Breast epithelium (tissue), 4 donors: ENCODE data around the gene FAF1. TPM values are rescaled to one million over a fixed set of nuclear protein-coding genes. Genes with fewer than 3 reads are reported as not detected.
"Not testable (repeated sequence)": the region's sequence is repeated elsewhere in the genome, so short reads cannot be mapped to it uniquely, and the experiment has no call there.

Experiments
- DNase-seq, 2 donors: peaks; one replicate each; pipeline ENCODE4 v3.0.0-alpha.2; 2019; ENCODE audit warnings: low spot score in 2 of 2
- H3K27ac ChIP-seq, 2 donors: fragments of 200-600 bp; sonication (generic) in 1 of 2; one replicate each; pipeline ENCODE4 v1.5.1; 2016 to 2019; ENCODE audit warnings: mild to moderate bottlenecking in 1 of 2
- H3K27me3 ChIP-seq, 2 donors: fragments of 200-600 bp; sonication (generic) in 1 of 2; one replicate each; pipeline versions ENCODE4 v1.5.1 to v1.6.0; 2017 to 2019; ENCODE audit warnings: control low read depth in 1 of 2, mild to moderate bottlenecking in 1 of 2
- H3K36me3 ChIP-seq: fragments of 200-600 bp; one replicate; pipeline ENCODE4 v1.5.1; 2019
- H3K4me1 ChIP-seq, 2 donors: fragments of 200-600 bp; sonication (generic); one replicate each; pipeline ENCODE4 v1.5.1; 2016 to 2019; ENCODE audit warnings: control low read depth in 1 of 2
- H3K4me3 ChIP-seq, 3 donors: fragments of 200-600 bp; sonication (generic); 1 replicate in 2 of 3; 2 replicates in 1 of 3; pipeline ENCODE4 v1.5.1; 2016 to 2019; ENCODE audit warnings: mild to moderate bottlenecking in 3 of 3, moderate library complexity in 2 of 3
- H3K9me3 ChIP-seq, 2 donors: fragments of 200-600 bp; sonication (generic) in 1 of 2; one replicate each; pipeline ENCODE4 v1.5.1; 2016 to 2019; ENCODE audit warnings: control low read depth in 1 of 2
- POLR2A ChIP-seq: fragments of 450-650 bp; IDR thresholded peaks from one replicate; pipeline ENCODE4 v1.6.1; 2016; ENCODE audit warnings: antibody characterized with exemption, mild to moderate bottlenecking, moderate library complexity
- POLR2AphosphoS5 ChIP-seq, 3 donors: sonication (generic); formaldehyde crosslinking; IDR thresholded peaks; one replicate each; pipeline ENCODE4 v1.6.1; 2017; ENCODE audit warnings: antibody characterized with exemption in 3 of 3
- intact Hi-C: fragments of 100-400 bp; cut with DNase I; formaldehyde crosslinking; loops from one replicate; pipeline ENCODE4 v1.15.1; 2023; ENCODE audit warnings: low total_unique reads
- total RNA-seq, 3 donors: library from RNA; depleted of rRNA; stranded (reverse); fragments of >200 nt; gene quantifications; one replicate each; pipeline ENCODE4 v1.1.0, GENCODE V29; 2016
- TF ChIP-seq, protein P1 (sequence below), 3 donors: fragments of 450-650 bp; IDR thresholded peaks; one replicate each; pipeline ENCODE4 v1.5.1; 2016 to 2017; ENCODE audit warnings: antibody characterized with exemption in 3 of 3, mild to moderate bottlenecking in 3 of 3, moderate library complexity in 3 of 3

Gene FAF1
- total RNA-seq, 3 donors from 2014 or later, result 34.9 to 58.2 (median 42.0) TPM

DNA sequence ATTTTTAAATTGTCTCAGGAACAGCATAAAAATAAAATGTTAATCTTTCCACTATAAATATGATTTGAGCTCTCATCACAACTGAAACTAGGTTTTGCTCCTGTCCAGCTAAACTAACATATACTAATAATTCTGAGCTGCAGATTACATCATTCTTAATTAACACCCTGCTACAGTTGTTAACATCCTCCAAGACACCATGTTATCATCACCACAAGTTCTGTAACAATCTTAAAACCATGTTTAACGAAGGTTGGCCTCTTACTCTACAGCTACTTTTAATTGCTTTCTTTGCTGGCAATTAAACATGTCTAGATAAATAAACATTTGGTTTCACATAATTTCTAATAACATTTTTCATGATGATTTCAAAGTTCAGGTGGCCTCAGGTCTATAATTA, 240.9 kb downstream of the FAF1 start:
- Histone ChIP-seq H3K4me1 (no peaks in the 10 kb centered on the region), H3K27ac (no peak overlapping the region), H3K9me3 (no peaks in the 10 kb centered on the region), H3K36me3 (no peaks in the 10 kb centered on the region), H3K27me3 (no peaks in the 10 kb centered on the region), H3K4me3 (no peak overlapping the region)
- intact Hi-C loops, result no loop called here
- no peak for TF ChIP-seq POLR2A
- TF ChIP-seq, protein P1, sequence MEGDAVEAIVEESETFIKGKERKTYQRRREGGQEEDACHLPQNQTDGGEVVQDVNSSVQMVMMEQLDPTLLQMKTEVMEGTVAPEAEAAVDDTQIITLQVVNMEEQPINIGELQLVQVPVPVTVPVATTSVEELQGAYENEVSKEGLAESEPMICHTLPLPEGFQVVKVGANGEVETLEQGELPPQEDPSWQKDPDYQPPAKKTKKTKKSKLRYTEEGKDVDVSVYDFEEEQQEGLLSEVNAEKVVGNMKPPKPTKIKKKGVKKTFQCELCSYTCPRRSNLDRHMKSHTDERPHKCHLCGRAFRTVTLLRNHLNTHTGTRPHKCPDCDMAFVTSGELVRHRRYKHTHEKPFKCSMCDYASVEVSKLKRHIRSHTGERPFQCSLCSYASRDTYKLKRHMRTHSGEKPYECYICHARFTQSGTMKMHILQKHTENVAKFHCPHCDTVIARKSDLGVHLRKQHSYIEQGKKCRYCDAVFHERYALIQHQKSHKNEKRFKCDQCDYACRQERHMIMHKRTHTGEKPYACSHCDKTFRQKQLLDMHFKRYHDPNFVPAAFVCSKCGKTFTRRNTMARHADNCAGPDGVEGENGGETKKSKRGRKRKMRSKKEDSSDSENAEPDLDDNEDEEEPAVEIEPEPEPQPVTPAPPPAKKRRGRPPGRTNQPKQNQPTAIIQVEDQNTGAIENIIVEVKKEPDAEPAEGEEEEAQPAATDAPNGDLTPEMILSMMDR (IDR thresholded peaks at IDR 0.05), result no peak
- no peak for TF ChIP-seq POLR2AphosphoS5 (IDR thresholded peaks at IDR 0.05)
- no peak for DNase-seq

DNA sequence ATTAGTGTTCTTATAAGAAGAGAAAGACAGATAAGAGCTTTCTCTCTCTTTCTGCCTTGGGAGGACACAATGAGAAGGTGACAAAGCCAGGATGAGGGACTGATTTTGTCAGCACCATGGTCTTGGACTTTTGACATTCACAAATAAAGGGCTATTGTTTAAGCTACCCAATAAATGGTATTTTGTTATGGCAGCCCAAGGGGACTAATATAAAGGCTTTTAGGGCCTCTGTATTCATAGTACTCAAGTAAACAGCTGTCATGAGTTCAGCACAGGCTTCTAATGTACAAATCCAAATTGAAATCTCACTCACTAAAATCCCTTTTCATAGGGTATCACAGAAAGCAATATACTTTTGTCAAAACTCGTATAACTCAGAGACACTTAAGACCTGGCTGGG, 242.7 kb downstream of the FAF1 start:
- Histone ChIP-seq H3K27me3 (no peaks in the 10 kb centered on the region), H3K4me1 (no peaks in the 10 kb centered on the region), H3K36me3 (no peaks in the 10 kb centered on the region), H3K9me3 (no peaks in the 10 kb centered on the region), H3K4me3 (no peak overlapping the region), H3K27ac (no peak overlapping the region)
- no peak for DNase-seq
- intact Hi-C loops, result no loop called here
- TF ChIP-seq, protein P1 (IDR thresholded peaks at IDR 0.05), result no peak
- no peak for TF ChIP-seq POLR2A
- no peak for TF ChIP-seq POLR2AphosphoS5 (IDR thresholded peaks at IDR 0.05)

DNA sequence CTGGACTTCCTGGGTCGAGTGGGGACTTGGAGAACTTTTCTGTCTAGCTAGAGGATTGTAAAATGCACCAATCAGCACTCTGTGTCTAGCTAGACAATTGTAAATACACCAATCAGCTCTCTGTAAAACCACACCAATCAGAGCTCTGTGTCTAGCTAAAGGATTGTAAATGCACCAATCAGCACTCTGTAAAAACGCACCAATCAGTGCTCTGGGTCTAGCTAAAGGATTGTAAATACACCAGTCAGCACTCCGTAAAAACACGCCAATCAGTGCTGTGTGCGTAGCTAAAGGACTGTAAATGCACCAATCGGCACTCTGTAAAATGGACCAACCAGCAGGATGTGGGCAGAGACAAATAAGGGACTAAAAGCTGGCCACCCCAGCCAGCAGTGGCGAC, 243.6 kb downstream of the FAF1 start:
- DNase-seq, H3K4me3 ChIP-seq, H3K36me3 ChIP-seq, H3K27me3 ChIP-seq, H3K4me1 ChIP-seq, H3K27ac ChIP-seq, intact Hi-C loops, H3K9me3 ChIP-seq: not testable (repeated sequence)

DNA sequence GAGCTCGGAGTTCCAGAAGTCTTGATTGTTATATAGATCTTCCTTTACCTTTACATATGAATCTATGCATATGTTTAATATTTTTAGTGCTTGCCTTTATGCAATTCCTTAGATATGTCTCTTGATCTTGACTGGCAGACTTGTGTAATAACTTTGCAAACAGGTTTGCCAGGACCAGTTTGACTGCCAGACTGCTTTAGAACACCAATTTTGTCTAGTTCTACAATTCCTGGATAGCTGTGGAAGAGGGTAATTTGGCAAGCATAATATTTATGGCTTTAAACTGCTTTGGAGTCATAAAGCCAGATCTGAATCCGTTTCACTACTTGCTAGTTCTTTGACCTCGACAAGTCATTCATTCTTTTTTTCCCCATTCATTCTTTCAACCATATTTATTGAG, 250.0 kb downstream of the FAF1 start:
- no peak for DNase-seq
- Histone ChIP-seq H3K4me3 (no peak overlapping the region), H3K4me1 (no peaks in the 10 kb centered on the region), H3K36me3 (no peaks in the 10 kb centered on the region), H3K9me3 (no peaks in the 10 kb centered on the region), H3K27ac (no peak overlapping the region), H3K27me3 (no peaks in the 10 kb centered on the region)
- intact Hi-C loops, result no loop called here
- TF ChIP-seq POLR2A, result no peak
- TF ChIP-seq, protein P1 (IDR thresholded peaks at IDR 0.05), result no peak
- no peak for TF ChIP-seq POLR2AphosphoS5 (IDR thresholded peaks at IDR 0.05)

DNA sequence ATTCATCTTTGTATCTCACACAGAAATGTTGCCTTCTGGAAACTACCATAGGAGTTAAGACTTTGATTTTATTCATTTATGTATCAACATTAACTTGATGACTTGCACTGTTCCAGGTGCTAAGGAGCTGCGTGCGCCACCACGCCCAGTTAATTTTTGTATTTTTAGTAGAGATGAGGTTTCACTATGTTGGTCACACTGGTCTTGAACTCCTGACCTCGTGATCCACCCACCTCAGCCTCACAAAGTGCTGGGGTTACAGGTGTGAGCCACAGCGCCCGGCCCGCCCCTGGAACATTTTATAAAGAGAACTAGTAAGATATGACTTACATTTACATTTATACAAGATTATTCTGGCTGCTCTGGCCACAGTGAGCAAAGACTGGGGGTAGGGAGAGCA, 252.2 kb downstream of the FAF1 start:
- Histone ChIP-seq H3K27me3 (no peaks in the 10 kb centered on the region), H3K27ac (no peak overlapping the region), H3K4me1 (no peaks in the 10 kb centered on the region), H3K9me3 (no peaks in the 10 kb centered on the region), H3K4me3 (no peak overlapping the region), H3K36me3 (no peaks in the 10 kb centered on the region)
- no peak for DNase-seq
- TF ChIP-seq POLR2A, result no peak
- TF ChIP-seq, protein P1 (IDR thresholded peaks at IDR 0.05), result no peak
- no peak for TF ChIP-seq POLR2AphosphoS5 (IDR thresholded peaks at IDR 0.05)
- intact Hi-C loops, result no loop called here

DNA sequence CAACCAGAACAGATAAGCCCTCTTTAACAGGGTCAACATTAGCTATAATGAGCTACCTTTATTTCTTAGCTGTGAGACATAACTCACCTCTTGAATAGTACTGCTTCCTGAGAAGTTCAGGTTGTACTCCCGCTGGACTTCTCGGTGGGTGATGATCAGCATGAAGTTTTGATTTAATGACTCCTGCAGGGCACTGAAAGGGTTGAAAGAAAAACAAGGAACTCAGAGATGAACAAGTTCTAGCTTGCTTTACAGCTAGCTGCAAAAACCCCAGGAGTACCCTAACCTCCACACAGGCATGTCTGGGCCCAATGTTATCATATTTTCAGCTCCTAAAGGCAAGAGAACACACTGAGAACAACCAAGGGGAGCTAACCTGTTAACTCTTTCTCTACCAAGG, 254.4 kb downstream of the FAF1 start:
- TF ChIP-seq POLR2A (no peak), POLR2AphosphoS5 (IDR thresholded peaks at IDR 0.05) (no peak)
- TF ChIP-seq, protein P1 (IDR thresholded peaks at IDR 0.05), result no peak
- Histone ChIP-seq H3K4me1 (no peaks in the 10 kb centered on the region), H3K4me3 (no peak overlapping the region), H3K27ac (no peak overlapping the region), H3K27me3 (no peaks in the 10 kb centered on the region), H3K9me3 (no peaks in the 10 kb centered on the region), H3K36me3 (no peaks in the 10 kb centered on the region)
- intact Hi-C loops, result no loop called here
- DNase-seq, result no peak
